ENCODE results near the gene RALGAPA1. TPM values are rescaled to one million over a fixed set of nuclear protein-coding genes. Genes with fewer than 3 reads are reported as not detected.

RALGAPA1 gene
- total and polyA plus RNA-seq, 7 donors, result 4.3 to 40.1 (median 28.0) TPM

DNA sequence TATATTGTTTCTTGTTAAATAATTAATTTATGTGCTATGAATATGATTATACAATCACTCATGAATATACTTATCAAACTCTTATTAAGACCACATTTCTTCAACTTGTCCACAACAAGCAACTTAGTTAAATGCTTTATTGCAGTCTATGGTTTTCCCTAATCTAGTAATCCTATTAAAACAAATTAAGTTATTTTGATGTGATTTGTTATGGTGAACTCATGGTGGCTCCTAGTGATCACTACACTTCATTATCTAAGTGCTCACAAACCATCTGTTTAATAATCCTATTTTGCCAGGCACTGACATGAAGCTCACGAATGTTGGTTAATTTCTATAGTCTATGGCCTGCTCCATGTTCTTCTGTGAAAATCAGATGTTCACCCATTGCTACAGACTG is 232.2 kb downstream of the RALGAPA1 start:
- no peak for DNase-seq
- H3K27ac ChIP-seq, result no peak overlapping the region
- peaks cover 0 to 12% of the 10 kb centered on the region in 2 donors for H3K36me3 ChIP-seq (ENCODE audit: insufficient read depth in 1 of 2, low read depth in 1 of 2)
- H3K4me3 ChIP-seq, result no peak overlapping the region
- TF ChIP-seq, protein P1, sequence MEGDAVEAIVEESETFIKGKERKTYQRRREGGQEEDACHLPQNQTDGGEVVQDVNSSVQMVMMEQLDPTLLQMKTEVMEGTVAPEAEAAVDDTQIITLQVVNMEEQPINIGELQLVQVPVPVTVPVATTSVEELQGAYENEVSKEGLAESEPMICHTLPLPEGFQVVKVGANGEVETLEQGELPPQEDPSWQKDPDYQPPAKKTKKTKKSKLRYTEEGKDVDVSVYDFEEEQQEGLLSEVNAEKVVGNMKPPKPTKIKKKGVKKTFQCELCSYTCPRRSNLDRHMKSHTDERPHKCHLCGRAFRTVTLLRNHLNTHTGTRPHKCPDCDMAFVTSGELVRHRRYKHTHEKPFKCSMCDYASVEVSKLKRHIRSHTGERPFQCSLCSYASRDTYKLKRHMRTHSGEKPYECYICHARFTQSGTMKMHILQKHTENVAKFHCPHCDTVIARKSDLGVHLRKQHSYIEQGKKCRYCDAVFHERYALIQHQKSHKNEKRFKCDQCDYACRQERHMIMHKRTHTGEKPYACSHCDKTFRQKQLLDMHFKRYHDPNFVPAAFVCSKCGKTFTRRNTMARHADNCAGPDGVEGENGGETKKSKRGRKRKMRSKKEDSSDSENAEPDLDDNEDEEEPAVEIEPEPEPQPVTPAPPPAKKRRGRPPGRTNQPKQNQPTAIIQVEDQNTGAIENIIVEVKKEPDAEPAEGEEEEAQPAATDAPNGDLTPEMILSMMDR (IDR thresholded peaks at IDR 0.05), result no peak
- no peaks in the 10 kb centered on the region for H3K27me3 ChIP-seq (ENCODE audit: insufficient read depth in 3 of 3, low read length in 2 of 3)
- H3K9me3 ChIP-seq, result no peaks in the 10 kb centered on the region
- WGBS, 3 donors, result 83 to 97% (median 93%) methylated on average over 1 of the region's 1 CpG
- H3K4me1 ChIP-seq, result peaks cover 5% of the 10 kb centered on the region
- no peak for ATAC-seq
- intact Hi-C loops (cut with DNase I), result no loop called here

DNA sequence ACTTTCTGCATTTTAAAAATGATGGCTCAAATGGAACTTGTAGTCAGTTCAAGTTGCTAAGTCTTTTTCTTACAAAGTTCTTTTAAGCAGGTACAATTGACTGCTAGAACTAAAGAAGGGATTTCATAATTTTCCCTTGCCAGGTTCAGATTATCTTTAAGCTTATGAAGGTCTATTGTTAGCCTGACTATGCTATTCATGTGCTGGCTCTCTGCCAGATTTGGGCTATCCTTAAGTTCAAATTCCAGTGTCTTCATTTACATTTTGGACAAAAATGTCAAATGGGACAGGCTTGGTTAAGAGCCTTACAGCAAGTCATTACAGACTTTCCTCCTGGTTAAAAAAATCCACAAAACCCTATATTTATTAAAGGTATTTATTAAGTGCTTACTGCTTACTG is 232.8 kb downstream of the RALGAPA1 start:
- no peak for DNase-seq
- Histone ChIP-seq H3K36me3 (ENCODE audit: insufficient read depth in 1 of 2, low read depth in 1 of 2) (peaks cover 0 to 17% of the 10 kb centered on the region in 2 donors), H3K4me1 (peaks cover 5% of the 10 kb centered on the region), H3K4me3 (no peak overlapping the region), H3K9me3 (no peaks in the 10 kb centered on the region), H3K27ac (no peak overlapping the region), H3K27me3 (ENCODE audit: insufficient read depth in 3 of 3, low read length in 2 of 3) (no peaks in the 10 kb centered on the region)
- TF ChIP-seq, protein P1 (IDR thresholded peaks at IDR 0.05), result no peak
- intact Hi-C loops (cut with DNase I), result no loop called here
- no peak for ATAC-seq

DNA sequence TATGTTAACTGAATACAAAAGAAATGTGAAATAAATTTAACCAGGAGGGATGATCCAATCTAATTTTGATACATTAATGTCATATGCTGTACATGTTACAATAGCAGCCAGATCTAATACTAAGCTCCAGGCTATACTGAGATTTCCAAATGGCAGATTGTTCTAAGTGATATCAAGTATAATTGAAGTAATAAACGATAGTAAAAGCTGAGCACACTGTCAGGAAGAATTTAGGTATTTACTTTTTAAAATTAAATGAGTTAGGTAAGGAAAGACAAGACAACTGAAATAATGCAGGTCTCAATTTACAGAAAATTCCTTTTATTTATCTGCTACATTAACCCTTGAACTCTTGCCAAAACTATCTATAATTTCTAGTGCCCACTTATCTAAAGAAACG is 235.2 kb downstream of the RALGAPA1 start:
- TF ChIP-seq, protein P1 (IDR thresholded peaks at IDR 0.05), result no peak
- H3K4me3 ChIP-seq, result no peak overlapping the region

DNA sequence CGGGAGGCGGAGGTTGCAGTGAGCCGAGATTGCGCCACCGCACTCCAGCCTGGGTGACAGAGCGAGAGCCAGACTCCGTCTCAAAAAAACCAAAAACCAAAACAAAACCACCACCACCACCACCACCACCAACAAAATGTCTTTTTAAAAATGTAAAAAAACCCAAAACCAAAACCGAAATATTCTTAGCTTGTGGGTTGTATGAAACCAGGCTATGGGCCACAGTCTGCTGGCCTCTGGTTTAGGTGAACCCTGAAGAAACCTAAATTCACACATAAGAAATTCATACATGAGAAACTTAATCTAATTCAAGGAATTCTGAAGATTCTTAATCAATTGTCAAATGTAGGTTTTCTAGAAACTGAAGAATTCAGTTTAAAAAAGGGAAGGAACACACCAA is 237.5 kb downstream of the RALGAPA1 start:
- no peaks in the 10 kb centered on the region for H3K9me3 ChIP-seq
- no peaks in the 10 kb centered on the region for H3K27me3 ChIP-seq (ENCODE audit: insufficient read depth in 3 of 3, low read length in 2 of 3)
- whole genome bisulfite sequencing, 3 donors, result 96 to 99% (median 99%) methylated on average over 8 of the region's 8 CpGs
- no peak overlapping the region for H3K27ac ChIP-seq
- peaks cover 0 to 43% of the 10 kb centered on the region in 2 donors for H3K36me3 ChIP-seq (ENCODE audit: insufficient read depth in 1 of 2, low read depth in 1 of 2)
- DNase-seq (no peak), ATAC-seq (no peak)
- H3K4me1 ChIP-seq, result peaks cover 4% of the 10 kb centered on the region
- intact Hi-C loops (cut with DNase I), result no loop called here
- no peak overlapping the region for H3K4me3 ChIP-seq
- TF ChIP-seq, protein P1 (IDR thresholded peaks at IDR 0.05), result no peak

More for the DNA sequence above, 235.2 kb downstream of the RALGAPA1 start:
- no peaks in the 10 kb centered on the region for H3K9me3 ChIP-seq
- no peaks in the 10 kb centered on the region for H3K27me3 ChIP-seq (ENCODE audit: insufficient read depth in 3 of 3, low read length in 2 of 3)
- no peak for ATAC-seq
- H3K4me1 ChIP-seq, result peaks cover 5% of the 10 kb centered on the region
- intact Hi-C loops (cut with DNase I), result no loop called here
- no peak for DNase-seq
- no peak overlapping the region for H3K27ac ChIP-seq
- peaks cover 0 to 29% of the 10 kb centered on the region in 2 donors for H3K36me3 ChIP-seq (ENCODE audit: insufficient read depth in 1 of 2, low read depth in 1 of 2)
- 78 to 87% (median 86%) methylated on average over 2 of the region's 2 CpGs for WGBS, 3 donors

DNA sequence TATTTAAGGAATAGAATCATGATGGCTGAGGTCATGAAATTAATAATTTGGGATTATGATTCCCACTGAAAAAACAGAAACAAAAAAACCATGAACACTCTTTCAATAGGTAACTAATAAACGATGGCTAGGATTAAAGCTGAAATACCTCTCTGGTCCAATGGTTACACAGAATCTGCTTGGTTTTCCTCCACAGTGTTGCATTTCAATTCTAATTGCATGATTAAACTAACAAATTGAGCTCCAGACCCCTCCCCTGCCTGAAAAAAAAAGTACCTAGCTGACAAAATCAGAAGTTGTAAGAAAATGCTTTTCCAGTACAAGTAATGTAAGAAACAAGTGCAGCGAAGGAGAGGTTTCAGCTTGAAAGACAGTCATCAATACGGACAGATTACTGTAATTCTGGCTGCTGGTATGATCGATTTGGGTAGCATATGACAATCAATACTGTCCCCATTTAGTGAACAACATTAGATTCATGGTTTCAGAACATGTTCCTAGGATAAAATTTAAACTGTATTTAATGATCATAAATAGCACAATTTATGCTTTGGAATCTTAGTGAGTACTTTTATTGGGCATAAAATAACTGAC is 243.1 kb downstream of the RALGAPA1 start:
- no peaks in the 10 kb centered on the region for H3K9me3 ChIP-seq
- TF ChIP-seq, protein P1 (IDR thresholded peaks at IDR 0.05), result no peak
- peaks cover 0 to 33% of the 10 kb centered on the region in 2 donors for H3K36me3 ChIP-seq (ENCODE audit: insufficient read depth in 1 of 2, low read depth in 1 of 2)
- H3K4me1 ChIP-seq, result no peaks in the 10 kb centered on the region
- WGBS, 3 donors, result 93 to 97% (median 97%) methylated on average over 4 of the region's 4 CpGs
- no peaks in the 10 kb centered on the region for H3K27me3 ChIP-seq (ENCODE audit: insufficient read depth in 3 of 3, low read length in 2 of 3)
- intact Hi-C loops (cut with DNase I), result no loop called here
- H3K4me3 ChIP-seq, result no peak overlapping the region
- ATAC-seq (no peak), DNase-seq (no peak)
- H3K27ac ChIP-seq, result no peak overlapping the region

Data from psoas muscle (tissue), 8 donors.